GM12892 (cell line): ENCODE measurements around the gene RGL4.

Experiments used
- POLR2A ChIP-seq: IDR thresholded peaks from 2 replicates; pipeline ENCODE4 v1.6.1; 2011; ENCODE audit warnings: low read depth, low read length, control low read depth
- POLR2AphosphoS5 ChIP-seq: IDR thresholded peaks from 2 replicates; pipeline ENCODE4 v1.6.1; 2011; ENCODE audit warnings: low read depth, low read length, control low read depth

GRCh38 chr22:23743303-23743705 is 52.5 kb downstream of the RGL4 start:
- no peak for TF ChIP-seq POLR2A
- TF ChIP-seq POLR2AphosphoS5: no peak
